Gastroesophageal sphincter (tissue), 3 donors: Measurements from ENCODE around the gene GMEB2.

Source experiments
- CTCF ChIP-seq, 4 experiments: fragments of 200-600 bp in 2 of 4; fragments of 450-650 bp in 2 of 4; sonication (generic) in 1 of 4; IDR thresholded peaks; one replicate each; pipeline ENCODE4 v1.5.1; 2017 to 2019; ENCODE audit warnings: antibody characterized with exemption in 4 of 4, mild to moderate bottlenecking in 2 of 4, moderate library complexity in 2 of 4
- EP300 ChIP-seq: sonication (generic); formaldehyde crosslinking; IDR thresholded peaks from one replicate; pipeline ENCODE4 v1.6.1; 2017; ENCODE audit warnings: antibody characterized with exemption, mild to moderate bottlenecking
- POLR2A ChIP-seq, 2 donors: fragments of 450-650 bp; IDR thresholded peaks; one replicate each; pipeline ENCODE4 v1.6.1; 2017; ENCODE audit warnings: antibody characterized with exemption in 2 of 2, mild to moderate bottlenecking in 2 of 2, moderate library complexity in 1 of 2
- POLR2AphosphoS5 ChIP-seq: sonication (generic); formaldehyde crosslinking; IDR thresholded peaks from one replicate; pipeline ENCODE4 v1.6.1; 2017; ENCODE audit warnings: antibody characterized with exemption

- TF ChIP-seq CTCF (IDR thresholded peaks at IDR 0.05) (no peak), POLR2AphosphoS5 (no peak), POLR2A (IDR thresholded peaks at IDR 0.05) (no peak), EP300 (no peak)
These were observed 24.6 kb downstream of the GMEB2 start for GRCh38 chr20:63602321-63602720.
